HEK293 (cell line): ENCODE data around the gene SCTR.

Experiments used
- CTCF ChIA-PET: fragments of 350-600 bp; formaldehyde crosslinking; extraction: SDS; loops from one replicate; lab custom pipeline; 2021; ENCODE audit warnings: antibody characterized with exemption; lab: Yijun Ruan, JAX
- POLR2A ChIA-PET: fragments of 300-600 bp; formaldehyde crosslinking; extraction: SDS; loops from one replicate; lab custom pipeline; 2020; ENCODE audit warnings: antibody characterized with exemption, inconsistent platforms; lab: Yijun Ruan, JAX
- H3K27ac ChIP-seq: fragments of 200-500 bp; sonication (Bioruptor generic); 2 replicates; pipeline ENCODE4 v1.5.1; 2014; ENCODE audit warnings: low read depth, low read length, control low read depth, inconsistent platforms; ENCODE audit errors: extremely low read depth
- H3K36me3 ChIP-seq, 2 experiments: fragments of 200-500 bp in 1 of 2; sonication (Bioruptor generic) in 1 of 2; 1 replicate in 1 of 2; 2 replicates in 1 of 2; pipeline ENCODE4 v1.5.1; 2014 to 2017; ENCODE audit warnings: inconsistent platforms in 2 of 2, low read length in 2 of 2; ENCODE audit not compliant: control insufficient read depth in 2 of 2, insufficient read depth in 1 of 2
- H3K4me1 ChIP-seq: fragments of 200-500 bp; sonication (Bioruptor generic); 2 replicates; pipeline ENCODE4 v1.5.1; 2014; ENCODE audit warnings: mild to moderate bottlenecking, low read length, inconsistent platforms; ENCODE audit not compliant: control insufficient read depth, insufficient read depth
- H3K4me3 ChIP-seq: 2 replicates; pipeline ENCODE4 v1.5.1; 2011; ENCODE audit warnings: low read depth, mild to moderate bottlenecking, control low read depth, low read length, moderate library complexity
- H3K9me3 ChIP-seq: fragments of 200-500 bp; sonication (Bioruptor generic); 2 replicates; pipeline ENCODE4 v1.5.1; 2014; ENCODE audit warnings: low read depth, low read length, inconsistent platforms; ENCODE audit not compliant: control insufficient read depth, insufficient read depth
- BCL11B ChIP-seq: fragments of 450-650 bp; formaldehyde crosslinking; IDR thresholded peaks from 2 replicates; pipeline ENCODE4 v1.5.1; 2016; ENCODE audit warnings: low read depth, missing biosample characterization, missing genetic modification characterization
- EGR2 ChIP-seq: fragments of 450-650 bp; formaldehyde crosslinking; IDR thresholded peaks from 2 replicates; pipeline ENCODE4 v1.5.1; 2016; ENCODE audit warnings: low read depth, missing biosample characterization, missing genetic modification characterization
- FEZF1 ChIP-seq: fragments of 450-650 bp; formaldehyde crosslinking; IDR thresholded peaks from 2 replicates; pipeline ENCODE4 v1.5.1; 2016; ENCODE audit warnings: missing biosample characterization, missing genetic modification characterization
- KLF7 ChIP-seq: fragments of 450-650 bp; formaldehyde crosslinking; IDR thresholded peaks from 2 replicates; pipeline ENCODE4 v1.5.1; 2016; ENCODE audit warnings: missing biosample characterization, missing genetic modification characterization, borderline replicate concordance
- OVOL3 ChIP-seq: fragments of 450-650 bp; formaldehyde crosslinking; IDR thresholded peaks from 2 replicates; pipeline ENCODE4 v1.5.1; 2016; ENCODE audit warnings: missing biosample characterization, missing genetic modification characterization
- RBAK ChIP-seq: fragments of 450-650 bp; formaldehyde crosslinking; IDR thresholded peaks from 2 replicates; pipeline ENCODE4 v1.5.1; 2016; ENCODE audit warnings: missing biosample characterization, missing genetic modification characterization
- SP3 ChIP-seq: fragments of 450-650 bp; formaldehyde crosslinking; IDR thresholded peaks from 2 replicates; pipeline ENCODE4 v1.5.1; 2016; ENCODE audit warnings: missing biosample characterization, missing genetic modification characterization
- WT1 ChIP-seq: fragments of 450-650 bp; formaldehyde crosslinking; IDR thresholded peaks from 2 replicates; pipeline ENCODE4 v1.5.1; 2016; ENCODE audit warnings: missing biosample characterization, missing genetic modification characterization
- ZBTB48 ChIP-seq: fragments of 450-650 bp; formaldehyde crosslinking; IDR thresholded peaks from 2 replicates; pipeline ENCODE4 v1.5.1; 2016; ENCODE audit warnings: missing biosample characterization, missing genetic modification characterization
- ZFP69B ChIP-seq: fragments of 450-650 bp; formaldehyde crosslinking; IDR thresholded peaks from 2 replicates; pipeline ENCODE4 v1.5.1; 2016; ENCODE audit warnings: missing biosample characterization, missing genetic modification characterization
- ZNF157 ChIP-seq: fragments of 450-650 bp; formaldehyde crosslinking; IDR thresholded peaks from 2 replicates; pipeline ENCODE4 v1.5.1; 2016; ENCODE audit warnings: missing biosample characterization, missing genetic modification characterization
- ZNF202 ChIP-seq: fragments of 450-650 bp; formaldehyde crosslinking; IDR thresholded peaks from 2 replicates; pipeline ENCODE4 v1.5.1; 2016; ENCODE audit warnings: missing biosample characterization, missing genetic modification characterization, borderline replicate concordance
- ZNF354C ChIP-seq: fragments of 450-650 bp; formaldehyde crosslinking; IDR thresholded peaks from 2 replicates; pipeline ENCODE4 v1.5.1; 2016; ENCODE audit warnings: missing biosample characterization, missing genetic modification characterization, low read depth, borderline replicate concordance
- ZNF48 ChIP-seq: fragments of 450-650 bp; formaldehyde crosslinking; IDR thresholded peaks from 2 replicates; pipeline ENCODE4 v1.5.1; 2016; ENCODE audit warnings: missing biosample characterization, missing genetic modification characterization
- ZNF664 ChIP-seq: fragments of 450-650 bp; formaldehyde crosslinking; IDR thresholded peaks from 2 replicates; pipeline ENCODE4 v1.5.1; 2016; ENCODE audit warnings: missing biosample characterization, missing genetic modification characterization
- ZNF768 ChIP-seq: fragments of 450-650 bp; formaldehyde crosslinking; IDR thresholded peaks from 2 replicates; pipeline ENCODE4 v1.5.1; 2018; ENCODE audit warnings: missing biosample characterization, mild to moderate bottlenecking, missing genetic modification characterization
- ZNF837 ChIP-seq: fragments of 450-650 bp; formaldehyde crosslinking; IDR thresholded peaks from 2 replicates; pipeline ENCODE4 v1.5.1; 2016; ENCODE audit warnings: missing biosample characterization, missing genetic modification characterization
- ZNF843 ChIP-seq: fragments of 450-650 bp; formaldehyde crosslinking; IDR thresholded peaks from 2 replicates; pipeline ENCODE4 v1.5.1; 2016; ENCODE audit warnings: missing biosample characterization, missing genetic modification characterization
- TF ChIP-seq, protein P1 (sequence below): fragments of 450-650 bp; formaldehyde crosslinking; IDR thresholded peaks from 2 replicates; pipeline ENCODE4 v1.5.1; 2016; ENCODE audit warnings: missing biosample characterization, missing genetic modification characterization, borderline replicate concordance
- TF ChIP-seq, protein P2 (sequence below): fragments of 450-650 bp; formaldehyde crosslinking; IDR thresholded peaks from 2 replicates; pipeline ENCODE4 v1.5.1; 2017; ENCODE audit warnings: missing biosample characterization, missing genetic modification characterization
- TF ChIP-seq, protein P3 (sequence below): fragments of 450-650 bp; formaldehyde crosslinking; IDR thresholded peaks from 2 replicates; pipeline ENCODE4 v1.5.1; 2016; ENCODE audit warnings: missing biosample characterization, missing genetic modification characterization
- TF ChIP-seq, protein P4 (sequence below): fragments of 450-650 bp; formaldehyde crosslinking; IDR thresholded peaks from 2 replicates; pipeline ENCODE4 v1.5.1; 2016; ENCODE audit warnings: missing biosample characterization, missing genetic modification characterization

Gene SCTR

DNA sequence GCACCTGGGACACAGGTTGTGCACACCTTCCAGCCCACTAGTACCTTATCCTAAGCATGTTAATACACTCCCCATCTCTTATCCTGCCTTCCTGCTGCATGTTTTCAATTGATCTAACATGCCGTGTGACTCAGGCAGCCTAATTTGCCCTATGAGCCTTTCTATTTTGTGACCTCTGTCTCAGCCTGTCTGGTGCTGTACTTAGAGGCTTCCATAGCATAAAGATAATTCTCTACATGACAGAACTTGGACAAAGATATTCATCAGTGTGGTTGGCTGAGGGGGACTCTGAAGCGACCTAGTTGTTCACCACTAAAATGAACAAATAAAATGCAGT, 101.2 kb downstream of the SCTR start:
- Histone ChIP-seq H3K4me1 (no peaks in the 10 kb centered on the region), H3K4me3 (no peak overlapping the region), H3K9me3 (no peaks in the 10 kb centered on the region), H3K27ac (no peak overlapping the region), H3K36me3 (no peaks in the 10 kb centered on the region)
- POLR2A ChIA-PET: no interaction called here
- TF ChIP-seq ZNF157 (tag by site-specific recombination) (no peak), ZNF664 (no peak), ZBTB48 (tag by site-specific recombination) (no peak), ZFP69B (tag by site-specific recombination) (no peak), ZNF843 (tag by site-specific recombination) (no peak), FEZF1 (tag by site-specific recombination) (no peak), EGR2 (tag by site-specific recombination) (no peak), KLF7 (tag by site-specific recombination) (no peak), OVOL3 (tag by site-specific recombination) (no peak), WT1 (no peak)
- TF ChIP-seq, protein P1, sequence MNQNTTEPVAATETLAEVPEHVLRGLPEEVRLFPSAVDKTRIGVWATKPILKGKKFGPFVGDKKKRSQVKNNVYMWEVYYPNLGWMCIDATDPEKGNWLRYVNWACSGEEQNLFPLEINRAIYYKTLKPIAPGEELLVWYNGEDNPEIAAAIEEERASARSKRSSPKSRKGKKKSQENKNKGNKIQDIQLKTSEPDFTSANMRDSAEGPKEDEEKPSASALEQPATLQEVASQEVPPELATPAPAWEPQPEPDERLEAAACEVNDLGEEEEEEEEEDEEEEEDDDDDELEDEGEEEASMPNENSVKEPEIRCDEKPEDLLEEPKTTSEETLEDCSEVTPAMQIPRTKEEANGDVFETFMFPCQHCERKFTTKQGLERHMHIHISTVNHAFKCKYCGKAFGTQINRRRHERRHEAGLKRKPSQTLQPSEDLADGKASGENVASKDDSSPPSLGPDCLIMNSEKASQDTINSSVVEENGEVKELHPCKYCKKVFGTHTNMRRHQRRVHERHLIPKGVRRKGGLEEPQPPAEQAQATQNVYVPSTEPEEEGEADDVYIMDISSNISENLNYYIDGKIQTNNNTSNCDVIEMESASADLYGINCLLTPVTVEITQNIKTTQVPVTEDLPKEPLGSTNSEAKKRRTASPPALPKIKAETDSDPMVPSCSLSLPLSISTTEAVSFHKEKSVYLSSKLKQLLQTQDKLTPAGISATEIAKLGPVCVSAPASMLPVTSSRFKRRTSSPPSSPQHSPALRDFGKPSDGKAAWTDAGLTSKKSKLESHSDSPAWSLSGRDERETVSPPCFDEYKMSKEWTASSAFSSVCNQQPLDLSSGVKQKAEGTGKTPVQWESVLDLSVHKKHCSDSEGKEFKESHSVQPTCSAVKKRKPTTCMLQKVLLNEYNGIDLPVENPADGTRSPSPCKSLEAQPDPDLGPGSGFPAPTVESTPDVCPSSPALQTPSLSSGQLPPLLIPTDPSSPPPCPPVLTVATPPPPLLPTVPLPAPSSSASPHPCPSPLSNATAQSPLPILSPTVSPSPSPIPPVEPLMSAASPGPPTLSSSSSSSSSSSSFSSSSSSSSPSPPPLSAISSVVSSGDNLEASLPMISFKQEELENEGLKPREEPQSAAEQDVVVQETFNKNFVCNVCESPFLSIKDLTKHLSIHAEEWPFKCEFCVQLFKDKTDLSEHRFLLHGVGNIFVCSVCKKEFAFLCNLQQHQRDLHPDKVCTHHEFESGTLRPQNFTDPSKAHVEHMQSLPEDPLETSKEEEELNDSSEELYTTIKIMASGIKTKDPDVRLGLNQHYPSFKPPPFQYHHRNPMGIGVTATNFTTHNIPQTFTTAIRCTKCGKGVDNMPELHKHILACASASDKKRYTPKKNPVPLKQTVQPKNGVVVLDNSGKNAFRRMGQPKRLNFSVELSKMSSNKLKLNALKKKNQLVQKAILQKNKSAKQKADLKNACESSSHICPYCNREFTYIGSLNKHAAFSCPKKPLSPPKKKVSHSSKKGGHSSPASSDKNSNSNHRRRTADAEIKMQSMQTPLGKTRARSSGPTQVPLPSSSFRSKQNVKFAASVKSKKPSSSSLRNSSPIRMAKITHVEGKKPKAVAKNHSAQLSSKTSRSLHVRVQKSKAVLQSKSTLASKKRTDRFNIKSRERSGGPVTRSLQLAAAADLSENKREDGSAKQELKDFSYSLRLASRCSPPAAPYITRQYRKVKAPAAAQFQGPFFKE (tag by site-specific recombination): no peak
- TF ChIP-seq, protein P2, sequence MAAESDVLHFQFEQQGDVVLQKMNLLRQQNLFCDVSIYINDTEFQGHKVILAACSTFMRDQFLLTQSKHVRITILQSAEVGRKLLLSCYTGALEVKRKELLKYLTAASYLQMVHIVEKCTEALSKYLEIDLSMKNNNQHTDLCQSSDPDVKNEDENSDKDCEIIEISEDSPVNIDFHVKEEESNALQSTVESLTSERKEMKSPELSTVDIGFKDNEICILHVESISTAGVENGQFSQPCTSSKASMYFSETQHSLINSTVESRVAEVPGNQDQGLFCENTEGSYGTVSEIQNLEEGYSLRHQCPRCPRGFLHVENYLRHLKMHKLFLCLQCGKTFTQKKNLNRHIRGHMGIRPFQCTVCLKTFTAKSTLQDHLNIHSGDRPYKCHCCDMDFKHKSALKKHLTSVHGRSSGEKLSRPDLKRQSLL: no peak
- CTCF ChIA-PET: interaction anchor here (1.2 to 1.6 kb wide), 3 partner anchors 14 to 18 kb away, joined by 3 to 5 read pairs (median 3); no protein-coding TSS in a partner anchor

DNA sequence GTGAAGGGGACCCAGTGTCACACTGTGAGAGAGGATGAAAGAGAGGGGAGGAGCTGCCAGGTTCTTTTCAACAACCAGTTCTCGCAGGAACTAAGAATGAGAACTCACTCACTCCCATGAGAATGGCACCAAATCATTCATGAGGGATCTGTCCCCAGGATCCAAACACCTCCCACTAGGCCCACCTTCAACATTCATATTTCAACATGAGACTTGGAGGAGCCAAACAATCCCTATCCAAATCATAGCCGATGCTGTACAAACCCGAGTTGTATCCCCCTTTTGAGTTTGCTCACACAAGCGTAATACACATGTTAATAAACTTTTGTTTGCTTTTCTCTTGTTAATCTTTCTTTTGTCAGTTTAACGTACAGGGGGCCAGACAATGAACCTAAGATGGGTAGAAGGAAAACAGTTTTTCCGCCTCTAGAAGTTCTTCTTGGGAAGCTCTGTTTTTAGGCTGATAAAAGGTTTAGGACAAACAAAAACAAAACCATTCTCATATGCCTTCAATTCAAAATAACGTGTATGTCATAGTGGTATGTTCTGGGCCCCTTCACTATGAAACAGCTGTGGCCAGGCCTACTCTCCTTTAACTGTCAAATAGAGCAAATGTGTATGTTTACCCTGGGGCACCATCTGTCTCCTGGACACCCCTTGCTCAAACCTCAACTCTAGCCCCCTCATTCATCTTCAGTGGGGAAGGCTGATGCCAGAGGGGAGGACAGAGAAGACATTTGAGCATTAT, 101.7 kb downstream of the SCTR start:
- no peak overlapping the region for H3K27ac ChIP-seq
- no peaks in the 10 kb centered on the region for H3K9me3 ChIP-seq
- H3K4me1 ChIP-seq: no peaks in the 10 kb centered on the region
- H3K4me3 ChIP-seq: no peak overlapping the region
- no peaks in the 10 kb centered on the region for H3K36me3 ChIP-seq
- ChIA-PET POLR2A (no interaction called here), CTCF (interaction anchor here (1.2 to 1.6 kb wide), 3 partner anchors 13 to 17 kb away, joined by 3 to 5 read pairs (median 3); no protein-coding TSS in a partner anchor)
- TF ChIP-seq RBAK (no peak), ZNF48 (tag by site-specific recombination) (no peak), ZNF354C (tag by site-specific recombination) (no peak), SP3 (tag by site-specific recombination) (no peak), BCL11B (no peak), ZNF768 (tag by site-specific recombination) (no peak), ZNF202 (tag by site-specific recombination) (no peak), ZNF837 (tag by site-specific recombination) (no peak)
- TF ChIP-seq, protein P3, sequence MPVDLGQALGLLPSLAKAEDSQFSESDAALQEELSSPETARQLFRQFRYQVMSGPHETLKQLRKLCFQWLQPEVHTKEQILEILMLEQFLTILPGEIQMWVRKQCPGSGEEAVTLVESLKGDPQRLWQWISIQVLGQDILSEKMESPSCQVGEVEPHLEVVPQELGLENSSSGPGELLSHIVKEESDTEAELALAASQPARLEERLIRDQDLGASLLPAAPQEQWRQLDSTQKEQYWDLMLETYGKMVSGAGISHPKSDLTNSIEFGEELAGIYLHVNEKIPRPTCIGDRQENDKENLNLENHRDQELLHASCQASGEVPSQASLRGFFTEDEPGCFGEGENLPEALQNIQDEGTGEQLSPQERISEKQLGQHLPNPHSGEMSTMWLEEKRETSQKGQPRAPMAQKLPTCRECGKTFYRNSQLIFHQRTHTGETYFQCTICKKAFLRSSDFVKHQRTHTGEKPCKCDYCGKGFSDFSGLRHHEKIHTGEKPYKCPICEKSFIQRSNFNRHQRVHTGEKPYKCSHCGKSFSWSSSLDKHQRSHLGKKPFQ: no peak
- TF ChIP-seq, protein P4, sequence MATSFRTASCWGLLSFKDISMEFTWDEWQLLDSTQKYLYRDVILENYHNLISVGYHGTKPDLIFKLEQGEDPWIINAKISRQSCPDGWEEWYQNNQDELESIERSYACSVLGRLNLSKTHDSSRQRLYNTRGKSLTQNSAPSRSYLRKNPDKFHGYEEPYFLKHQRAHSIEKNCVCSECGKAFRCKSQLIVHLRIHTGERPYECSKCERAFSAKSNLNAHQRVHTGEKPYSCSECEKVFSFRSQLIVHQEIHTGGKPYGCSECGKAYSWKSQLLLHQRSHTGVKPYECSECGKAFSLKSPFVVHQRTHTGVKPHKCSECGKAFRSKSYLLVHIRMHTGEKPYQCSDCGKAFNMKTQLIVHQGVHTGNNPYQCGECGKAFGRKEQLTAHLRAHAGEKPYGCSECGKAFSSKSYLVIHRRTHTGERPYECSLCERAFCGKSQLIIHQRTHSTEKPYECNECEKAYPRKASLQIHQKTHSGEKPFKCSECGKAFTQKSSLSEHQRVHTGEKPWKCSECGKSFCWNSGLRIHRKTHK (tag by site-specific recombination): no peak
- TF ChIP-seq, protein P2: no peak
